Heart left ventricle (tissue), 16 donors: ENCODE data around the gene ALDH3A2. TPM values are rescaled to one million over a fixed set of nuclear protein-coding genes. Genes with fewer than 3 reads are reported as not detected.

Experiments used
- ATAC-seq, 4 donors: fragments of 200-7000 bp; cut with Tn5 transposase; one replicate each; pipeline ENCODE4 v1.9.1; 2020 to 2022; ENCODE audit warnings: moderate library complexity in 4 of 4, mild to moderate bottlenecking in 3 of 4, moderate number of reproducible peaks in 1 of 4
- DNase-seq, 5 donors: peaks; one replicate each; pipeline ENCODE4 v3.0.0-alpha.2; 2020
- H3K27ac ChIP-seq, 12 donors: fragments of 200-600 bp; sonication (generic) in 4 of 12; one replicate each; pipeline versions ENCODE4 v1.5.0 to v1.8.0; 2016 to 2022; ENCODE audit warnings: mild to moderate bottlenecking in 2 of 12
- H3K27me3 ChIP-seq, 9 donors: fragments of 200-600 bp; sonication (generic) in 2 of 9; one replicate each; pipeline versions ENCODE4 v1.5.1 to v1.8.0; 2016 to 2022; ENCODE audit warnings: mild to moderate bottlenecking in 3 of 9
- H3K36me3 ChIP-seq, 9 donors: fragments of 200-600 bp; sonication (generic) in 2 of 9; one replicate each; pipeline versions ENCODE4 v1.5.0 to v1.8.0; 2018 to 2022; ENCODE audit warnings: mild to moderate bottlenecking in 2 of 9
- H3K4me1 ChIP-seq, 12 donors: fragments of 200-600 bp; sonication (generic) in 4 of 12; one replicate each; pipeline versions ENCODE4 v1.5.0 to v1.8.0; 2016 to 2022; ENCODE audit warnings: mild to moderate bottlenecking in 3 of 12
- H3K4me3 ChIP-seq, 12 donors: fragments of 200-600 bp; sonication (generic) in 4 of 12; one replicate each; pipeline versions ENCODE4 v1.5.0 to v1.8.0; 2017 to 2022; ENCODE audit warnings: mild to moderate bottlenecking in 9 of 12, moderate library complexity in 4 of 12
- H3K9me3 ChIP-seq, 12 donors: fragments of 200-600 bp; sonication (generic) in 4 of 12; one replicate each; pipeline versions ENCODE4 v1.5.0 to v1.8.0; 2016 to 2022; ENCODE audit warnings: mild to moderate bottlenecking in 1 of 12
- CTCF ChIP-seq, 12 donors: fragments of 200-600 bp; sonication (generic) in 4 of 12; IDR thresholded peaks; one replicate each; pipeline versions ENCODE4 v1.5.0 to v1.8.0; 2018 to 2022; ENCODE audit warnings: antibody characterized with exemption in 12 of 12, mild to moderate bottlenecking in 5 of 12
- POLR2A ChIP-seq, 2 donors: fragments of 450-650 bp; IDR thresholded peaks; one replicate each; pipeline ENCODE4 v1.6.1; 2017; ENCODE audit warnings: antibody characterized with exemption in 2 of 2, mild to moderate bottlenecking in 2 of 2, moderate library complexity in 2 of 2
- WGBS, 4 donors: extraction: QIAGEN DNeasy Blood & Tissue Kit in 2 of 4; methylation state at CpG; one replicate each; pipeline versions ENCODE4 v1.1.5 to v1.1.7; 2013 to 2018; 5-methylcytosine and 5-hydroxymethylcytosine counted together
- intact Hi-C, 10 donors: fragments of 100-400 bp; cut with DNase I; formaldehyde crosslinking; loops; one replicate each; pipeline versions ENCODE4 v1.11.1 to v1.14.2; 2022
- polyA plus RNA-seq, 2 donors: library from polyadenylated mRNA; stranded (reverse); fragments of 200-250 nt; gene quantifications; one replicate each; pipeline ENCODE4 v1.2.3, GENCODE V29; 2013
- total RNA-seq, 9 donors: library from RNA; depleted of rRNA in 2 of 9; stranded (reverse); fragments of >200 nt in 2 of 9; fragmentation: NEBNext Ultra II Directional in 3 of 9; extraction: Animal tissue kit (Norgen Biotek cat#: 25700) in 3 of 9; gene quantifications; one replicate each; pipeline versions ENCODE4 v1.1.0 to v1.2.4, GENCODE V29; 2016 to 2023
- donor health status: ischemic (EF 13 %, LVEDD 7.1; RV severe dilation, severe dysfunction).
- donor health status: healthy with polysubstance abuse.
- donor health status: DM: no; HTN: yes; CAD: no.
- donor health status: DM: no; HTN: no; CAD: no.
- donor health status: ischemic (EF 25% LVEDD 6.9; RV normal size, moderate dysfunction).
- donor health status: ischemic (EF 25% LVEDD 5.7; RV mildly dilated, moderate dysfunction).
- donor health status: healthy.
- donor health status: DM: yes; HTN: yes; CAD: no.
- donor health status: ischemic (EF 35%, LVEDD 5.7; RV mildly dilated, moderate dysfunction).
- donor health status: nonischemic (EF 11% LVEDD 7.7; RV severe dilation, severe dysfunction).
- donor health status: DM: yes; HTN: yes; CAD: no.
- donor health status: PGD.
- donor health status: ischemic (EF 29% LVEDD 5.4; RV normal size, mild dysfunction).
- donor health status: nonischemic (EF 23%, LVEDD 6.1; RV moderate dilation, normal function).

The ALDH3A2 gene
- total and polyA plus RNA-seq, 11 donors = 25.7 to 129 (median 71.8) TPM

- intact Hi-C loops = no loop called here
- WGBS, 4 donors = 90 to 94% (median 94%) methylated on average over 8 to 27 of the region's 27 CpGs
- ATAC-seq = no peak
- Histone ChIP-seq H3K9me3 (no peaks in the 10 kb centered on the region), H3K27ac (no peak overlapping the region), H3K27me3 (no peaks in the 10 kb centered on the region), H3K4me3 (no peak overlapping the region), H3K4me1 (peaks cover 0 to 4% (median 0%) of the 10 kb centered on the region in 12 donors), H3K36me3 (no peaks in the 10 kb centered on the region)
- no peak for DNase-seq
- TF ChIP-seq CTCF (IDR thresholded peaks at IDR 0.05) = no peak
- TF ChIP-seq POLR2A (IDR thresholded peaks at IDR 0.05) = no peak
Measured at GRCh38 chr17:19714542-19715411, 66.2 kb downstream of the ALDH3A2 start.

GRCh38 chr17:19716108-19717030 is 67.8 kb downstream of the ALDH3A2 start, which contains the start of gene SLC47A2:
Gene SLC47A2 (minus strand): TSS chr17:19716584. CDS start chr17:19716555, 29 bp downstream.
- Histone ChIP-seq H3K27ac (peak within 1 kb of the TSS in 1 of 12 donors; percentile 22), H3K9me3 (no peaks in the 10 kb centered on the region), H3K27me3 (no peaks in the 10 kb centered on the region), H3K36me3 (no peaks in the 10 kb centered on the region), H3K4me1 (peaks cover 0 to 12% (median 0%) of the 10 kb centered on the region in 12 donors), H3K4me3 (no peak within 1 kb of the TSS)
- peak; percentile 82 to 87 (median 86) for ATAC-seq
- no peak for TF ChIP-seq POLR2A (IDR thresholded peaks at IDR 0.05)
- TF ChIP-seq CTCF (IDR thresholded peaks at IDR 0.05) = no peak
- WGBS, 4 donors = 70 to 78% (median 75%) methylated on average over 12 to 13 of the region's 13 CpGs
- peak in 2 of 5 donors; percentile 60 to 61 for DNase-seq
- intact Hi-C loops = no loop called here

- H3K27ac ChIP-seq = peak overlapping the region in 1 of 12 donors; percentile 22
- no peaks in the 10 kb centered on the region for H3K36me3 ChIP-seq
- WGBS, 4 donors = 89 to 93% (median 90%) methylated on average over 4 to 7 of the region's 7 CpGs
- no peaks in the 10 kb centered on the region for H3K9me3 ChIP-seq
- peaks cover 0 to 12% (median 0%) of the 10 kb centered on the region in 12 donors for H3K4me1 ChIP-seq
- no peak overlapping the region for H3K4me3 ChIP-seq
- ATAC-seq (peak in 2 of 4 donors; percentile 5 to 6), DNase-seq (no peak)
- H3K27me3 ChIP-seq = no peaks in the 10 kb centered on the region
- no peak for TF ChIP-seq POLR2A (IDR thresholded peaks at IDR 0.05)
- no peak for TF ChIP-seq CTCF (IDR thresholded peaks at IDR 0.05)
- intact Hi-C loops = no loop called here
Measured at GRCh38 chr17:19717031-19717360, 68.4 kb downstream of the ALDH3A2 start.
